SH-SY5Y (cell line): ENCODE measurements around the gene RAI14.

Experiments
- GATA2 ChIP-seq: IDR thresholded peaks from 2 replicates; pipeline ENCODE4 v1.6.1; 2011; ENCODE audit warnings: mild to moderate bottlenecking, low read depth, low read length
- GATA3 ChIP-seq: IDR thresholded peaks from 2 replicates; pipeline ENCODE4 v1.6.1; 2011; ENCODE audit warnings: low read depth, mild to moderate bottlenecking, low read length, moderate library complexity

DNA sequence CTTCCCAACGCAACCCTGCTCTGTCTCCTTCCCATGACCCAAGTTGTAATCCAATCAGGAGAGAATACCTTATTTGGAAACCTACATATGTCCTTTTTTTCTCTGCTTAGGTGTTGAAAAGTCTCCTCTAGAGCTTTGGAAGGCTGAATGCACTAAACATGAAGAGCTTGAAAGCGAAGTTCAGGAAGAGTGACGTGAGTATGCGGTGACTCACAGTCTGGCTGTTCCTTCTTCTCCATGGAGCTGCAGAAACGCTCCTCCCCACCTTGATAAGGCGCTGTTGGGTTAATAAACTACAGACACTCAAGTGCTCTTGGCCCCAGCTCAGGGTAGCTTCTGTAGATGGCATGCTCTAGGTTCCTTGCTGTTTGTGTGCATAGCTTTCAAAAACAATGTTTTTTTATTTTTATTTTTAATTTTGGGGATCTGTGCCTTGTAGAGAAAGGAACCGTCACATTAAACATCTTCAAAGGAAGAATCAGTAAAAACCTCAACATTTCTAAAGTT, 30.7 kb downstream of the RAI14 start:
- TF ChIP-seq GATA2 (no peak), GATA3 (no peak)
